Measurements from ENCODE around the gene EXOC3L2.
"Not testable (repeated sequence)": the region's sequence is repeated elsewhere in the genome, so short reads cannot be mapped to it uniquely, and the experiment has no call there.

The EXOC3L2 gene

GRCh38 chr19:45255611-45256157 is 10.5 kb upstream of the EXOC3L2 start:
- DNase-seq: no peak

GRCh38 chr19:45254044-45254531 is 8.9 kb upstream of the EXOC3L2 start:
- no peak for DNase-seq

- DNase-seq: no peak
Observed at GRCh38 chr19:45253396-45254027, 8.3 kb upstream of the EXOC3L2 start.

- DNase-seq: no peak
Observed at GRCh38 chr19:45251452-45252354, 6.5 kb upstream of the EXOC3L2 start.

GRCh38 chr19:45250832-45251451 is 5.7 kb upstream of the EXOC3L2 start, which contains the start of gene MARK4:
Gene MARK4 (plus strand): TSS chr19:45251271. CDS start chr19:45251589, 318 bp downstream.
- DNase-seq: no peak

- no peak for DNase-seq
Observed at GRCh38 chr19:45250216-45250831, 5.1 kb upstream of the EXOC3L2 start.

- no peak for DNase-seq
Observed at GRCh38 chr19:45249261-45250033, 4.2 kb upstream of the EXOC3L2 start.

GRCh38 chr19:45247136-45247535 is 1.9 kb upstream of the EXOC3L2 start:
- no peak for DNase-seq

GRCh38 chr19:45245826-45246225 is 619 bp upstream of the EXOC3L2 start:
- no peak for DNase-seq

- no peak for DNase-seq
Observed at GRCh38 chr19:45244133-45244794, 943 bp downstream of the EXOC3L2 start.

- DNase-seq: no peak
Observed at GRCh38 chr19:45243144-45243732, 2.0 kb downstream of the EXOC3L2 start.

GRCh38 chr19:45238556-45238955 is 6.7 kb downstream of the EXOC3L2 start:
- no peak for DNase-seq

- no peak for DNase-seq
Observed at GRCh38 chr19:45235485-45235884, 9.7 kb downstream of the EXOC3L2 start.

GRCh38 chr19:45234089-45234869 is 10.9 kb downstream of the EXOC3L2 start:
- no peak for DNase-seq

GRCh38 chr19:45231891-45232290 is 13.3 kb downstream of the EXOC3L2 start:
- no peak for DNase-seq

GRCh38 chr19:45229056-45229455 is 16.2 kb downstream of the EXOC3L2 start:
- DNase-seq: not testable (repeated sequence)

GRCh38 chr19:45224645-45225044 is 20.6 kb downstream of the EXOC3L2 start:
- DNase-seq: no peak

- DNase-seq: no peak
Observed at GRCh38 chr19:45223879-45224278, 21.3 kb downstream of the EXOC3L2 start.

GRCh38 chr19:45222724-45223123 is 22.5 kb downstream of the EXOC3L2 start:
- DNase-seq: no peak
